Astrocyte (in vitro differentiated cells and primary cell): Measurements from ENCODE around the gene EXOC6B. TPM values are rescaled to one million over a fixed set of nuclear protein-coding genes. Genes with fewer than 3 reads are reported as not detected.

Source experiments
- DNase-seq: peaks from one replicate; pipeline ENCODE4 v3.0.0-alpha.2; 2010; ENCODE audit warnings: low read depth
- FAIRE-seq: peaks from 2 replicates; lab custom pipeline; 2011; peaks lifted over from hg19 to GRCh38; lab: Jason Lieb, UNC
- H2AFZ ChIP-seq: 2 replicates; pipeline ENCODE4 v1.6.0; 2012; ENCODE audit warnings: low read depth, low read length, inconsistent platforms
- H3K27ac ChIP-seq: 2 replicates; pipeline ENCODE4 v1.5.1; 2011; ENCODE audit warnings: low read depth, low read length, inconsistent platforms
- H3K27me3 ChIP-seq: 2 replicates; pipeline ENCODE4 v1.6.0; 2011; ENCODE audit warnings: low read length, inconsistent platforms; ENCODE audit not compliant: insufficient read depth
- H3K36me3 ChIP-seq: 2 replicates; pipeline ENCODE4 v1.5.1; 2011; ENCODE audit warnings: low read length, inconsistent platforms; ENCODE audit not compliant: insufficient read depth
- H3K4me1 ChIP-seq: 2 replicates; pipeline ENCODE4 v1.5.1; 2011; ENCODE audit warnings: low read length, inconsistent platforms; ENCODE audit not compliant: insufficient read depth
- H3K4me2 ChIP-seq: 2 replicates; pipeline ENCODE4 v1.6.0; 2012; ENCODE audit warnings: low read length, inconsistent platforms
- H3K4me3 ChIP-seq: 2 replicates; pipeline ENCODE4 v1.5.1; 2011; ENCODE audit warnings: low read depth, mild to moderate bottlenecking, low read length, inconsistent platforms; ENCODE audit not compliant: insufficient read depth
- H3K79me2 ChIP-seq: 2 replicates; pipeline ENCODE4 v1.6.0; 2012; ENCODE audit warnings: mild to moderate bottlenecking, low read length, inconsistent platforms; ENCODE audit not compliant: insufficient read depth
- H3K9ac ChIP-seq: 2 replicates; pipeline ENCODE4 v1.6.0; 2012; ENCODE audit warnings: mild to moderate bottlenecking, low read length, inconsistent platforms
- H3K9me3 ChIP-seq: 2 replicates; pipeline ENCODE4 v1.5.1; 2012; ENCODE audit warnings: low read depth, mild to moderate bottlenecking, low read length, inconsistent platforms; ENCODE audit not compliant: insufficient read depth
- H4K20me1 ChIP-seq: 2 replicates; pipeline ENCODE4 v1.6.0; 2012; ENCODE audit warnings: low read length, inconsistent platforms; ENCODE audit not compliant: insufficient read depth
- H3K27ac Mint-ChIP-seq: one replicate; pipeline ENCODE4 v1.8.0; 2021; ENCODE audit warnings: mild to moderate bottlenecking, mixed read lengths; ENCODE audit not compliant: unreplicated experiment
- H3K27me3 Mint-ChIP-seq: one replicate; pipeline ENCODE4 v1.8.0; 2021; ENCODE audit warnings: low read depth, mixed read lengths; ENCODE audit not compliant: unreplicated experiment
- H3K36me3 Mint-ChIP-seq: one replicate; pipeline ENCODE4 v1.8.0; 2021; ENCODE audit warnings: low read depth, mixed read lengths; ENCODE audit not compliant: unreplicated experiment
- H3K4me1 Mint-ChIP-seq: one replicate; pipeline ENCODE4 v1.8.0; 2021; ENCODE audit warnings: low read depth, mixed read lengths; ENCODE audit not compliant: unreplicated experiment
- H3K4me3 Mint-ChIP-seq: one replicate; pipeline ENCODE4 v1.8.0; 2021; ENCODE audit warnings: mild to moderate bottlenecking, moderate library complexity, mixed read lengths; ENCODE audit not compliant: unreplicated experiment
- H3K9me3 Mint-ChIP-seq: one replicate; pipeline ENCODE4 v1.8.0; 2021; ENCODE audit warnings: mild to moderate bottlenecking, mixed read lengths; ENCODE audit not compliant: unreplicated experiment
- EZH2 ChIP-seq: IDR thresholded peaks from 2 replicates; pipeline ENCODE4 v1.6.1; 2012; ENCODE audit warnings: mild to moderate bottlenecking, low read length, inconsistent platforms; ENCODE audit not compliant: insufficient read depth
- total RNA-seq: library from RNA; stranded (reverse); gene quantifications from 2 replicates; pipeline ENCODE4 v1.2.1, GENCODE V29; 2021
- TF ChIP-seq, protein P1 (sequence below): IDR thresholded peaks from 2 replicates; pipeline ENCODE4 v1.5.1; 2011; ENCODE audit warnings: low read depth, mild to moderate bottlenecking, inconsistent platforms, low read length, moderate library complexity; ENCODE audit not compliant: insufficient read depth

EXOC6B gene
- total RNA-seq, 1 donor from 2014 or later: 31.8 TPM

DNA sequence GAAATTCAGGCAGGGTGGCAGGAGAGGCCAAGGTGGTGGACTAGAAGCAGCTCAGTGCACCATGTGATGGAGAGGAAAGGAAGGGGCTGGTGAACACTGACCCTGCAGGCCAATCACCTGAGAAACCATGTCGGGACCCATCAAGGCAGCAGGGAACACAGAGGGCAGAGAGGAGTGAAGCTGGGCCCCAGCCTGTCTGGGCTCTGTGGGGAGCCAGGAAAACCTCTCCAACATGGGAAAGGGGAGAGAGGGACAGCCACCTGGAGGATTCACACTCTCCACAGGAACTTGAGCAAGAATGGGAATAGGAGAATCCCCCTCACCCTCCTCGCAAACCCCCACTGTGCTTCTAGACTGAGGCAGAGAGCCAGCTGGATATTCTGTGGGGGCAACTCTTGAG lies 592.6 kb downstream of the EXOC6B start:
- Mint-ChIP-seq H3K36me3 (no peaks in the 10 kb centered on the region), H3K9me3 (no peaks in the 10 kb centered on the region), H3K27me3 (no peaks in the 10 kb centered on the region), H3K4me3 (no peak overlapping the region), H3K4me1 (peaks cover 15% of the 10 kb centered on the region), H3K27ac (no peak overlapping the region)
- Histone ChIP-seq H3K36me3 (no peaks in the 10 kb centered on the region), H2AFZ (no peak overlapping the region), H3K27ac (no peak overlapping the region), H3K4me1 (peaks cover 11% of the 10 kb centered on the region), H3K4me3 (no peak overlapping the region), H3K4me2 (no peak overlapping the region), H3K27me3 (no peaks in the 10 kb centered on the region), H3K79me2 (no peaks in the 10 kb centered on the region), H3K9ac (no peak overlapping the region), H3K9me3 (no peaks in the 10 kb centered on the region), H4K20me1 (no peaks in the 10 kb centered on the region)
- DNase-seq (no peak), FAIRE-seq (no peak)
- TF ChIP-seq, protein P1, sequence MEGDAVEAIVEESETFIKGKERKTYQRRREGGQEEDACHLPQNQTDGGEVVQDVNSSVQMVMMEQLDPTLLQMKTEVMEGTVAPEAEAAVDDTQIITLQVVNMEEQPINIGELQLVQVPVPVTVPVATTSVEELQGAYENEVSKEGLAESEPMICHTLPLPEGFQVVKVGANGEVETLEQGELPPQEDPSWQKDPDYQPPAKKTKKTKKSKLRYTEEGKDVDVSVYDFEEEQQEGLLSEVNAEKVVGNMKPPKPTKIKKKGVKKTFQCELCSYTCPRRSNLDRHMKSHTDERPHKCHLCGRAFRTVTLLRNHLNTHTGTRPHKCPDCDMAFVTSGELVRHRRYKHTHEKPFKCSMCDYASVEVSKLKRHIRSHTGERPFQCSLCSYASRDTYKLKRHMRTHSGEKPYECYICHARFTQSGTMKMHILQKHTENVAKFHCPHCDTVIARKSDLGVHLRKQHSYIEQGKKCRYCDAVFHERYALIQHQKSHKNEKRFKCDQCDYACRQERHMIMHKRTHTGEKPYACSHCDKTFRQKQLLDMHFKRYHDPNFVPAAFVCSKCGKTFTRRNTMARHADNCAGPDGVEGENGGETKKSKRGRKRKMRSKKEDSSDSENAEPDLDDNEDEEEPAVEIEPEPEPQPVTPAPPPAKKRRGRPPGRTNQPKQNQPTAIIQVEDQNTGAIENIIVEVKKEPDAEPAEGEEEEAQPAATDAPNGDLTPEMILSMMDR: no peak
- no peak for TF ChIP-seq EZH2

DNA sequence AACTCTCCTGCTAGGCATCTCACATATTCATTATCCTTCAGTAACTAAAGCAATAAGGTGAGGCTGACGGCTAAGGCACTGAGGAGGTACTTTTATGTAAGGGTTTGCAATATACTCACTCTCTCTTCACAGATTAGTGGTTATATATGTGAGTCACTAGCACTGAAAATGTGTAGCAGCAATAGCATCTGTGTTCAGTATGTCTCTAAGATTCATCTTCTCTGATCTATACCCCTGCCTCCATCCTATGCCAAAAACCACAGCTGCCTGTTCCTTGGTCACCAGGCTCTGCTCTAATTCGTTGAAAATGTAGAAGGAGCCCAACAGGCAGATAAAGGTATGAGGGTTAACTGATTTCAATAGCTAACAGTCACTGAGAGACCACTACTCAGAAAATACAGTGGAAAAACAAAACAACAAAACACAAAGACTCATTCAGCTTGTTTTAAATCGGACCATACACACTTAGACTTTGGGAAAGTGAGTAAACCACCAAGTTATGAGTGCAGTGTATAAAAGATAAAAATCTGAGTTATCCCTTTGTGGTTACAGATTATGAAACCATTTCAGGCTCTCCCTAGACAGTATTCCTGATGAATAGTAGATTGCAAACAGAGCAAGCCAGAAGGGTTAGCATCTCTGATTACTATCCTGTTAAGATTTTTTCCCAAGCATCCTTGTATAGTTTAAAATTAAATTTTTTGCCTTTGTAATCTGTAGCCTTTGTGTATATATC lies 602.8 kb downstream of the EXOC6B start:
- Histone ChIP-seq H3K4me2 (peak overlapping the region; percentile 35), H3K4me3 (no peak overlapping the region), H3K4me1 (peaks cover 10% of the 10 kb centered on the region), H3K79me2 (no peaks in the 10 kb centered on the region), H2AFZ (no peak overlapping the region), H4K20me1 (no peaks in the 10 kb centered on the region), H3K36me3 (no peaks in the 10 kb centered on the region), H3K27me3 (no peaks in the 10 kb centered on the region), H3K9ac (no peak overlapping the region), H3K9me3 (no peaks in the 10 kb centered on the region), H3K27ac (peak overlapping the region; percentile 0)
- peaks cover 3% of the 10 kb centered on the region for H3K36me3 Mint-ChIP-seq
- H3K4me1 Mint-ChIP-seq: peaks cover 5% of the 10 kb centered on the region
- H3K27me3 Mint-ChIP-seq: no peaks in the 10 kb centered on the region
- H3K27ac Mint-ChIP-seq: peak overlapping the region; percentile 12
- FAIRE-seq (peak; percentile 85), DNase-seq (peak; percentile 93)
- TF ChIP-seq, protein P1: no peak
- no peak for TF ChIP-seq EZH2
- H3K9me3 Mint-ChIP-seq: no peaks in the 10 kb centered on the region
- no peak overlapping the region for H3K4me3 Mint-ChIP-seq

DNA sequence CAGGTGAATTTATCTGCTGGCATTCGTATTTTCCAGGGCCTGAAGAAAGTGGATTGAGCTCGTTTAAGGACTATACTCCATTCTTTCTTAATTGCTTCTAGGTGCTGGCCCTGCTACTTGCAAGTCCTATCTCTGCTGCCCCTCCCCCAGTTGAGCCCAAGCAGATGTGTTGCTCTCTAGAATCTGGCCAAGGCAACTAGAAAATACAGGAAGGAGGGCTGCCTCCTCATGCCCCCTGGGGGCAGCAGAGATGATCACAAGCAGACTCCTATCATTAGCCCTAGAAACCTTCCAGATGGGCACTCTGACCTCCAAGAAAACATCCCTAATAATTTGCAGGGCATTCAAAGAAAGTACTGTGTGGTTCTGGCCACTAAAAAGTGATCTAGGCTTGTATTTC lies 605.7 kb downstream of the EXOC6B start:
- Mint-ChIP-seq H3K27me3 (no peaks in the 10 kb centered on the region), H3K27ac (no peak overlapping the region), H3K9me3 (no peaks in the 10 kb centered on the region), H3K4me1 (peaks cover 5% of the 10 kb centered on the region), H3K36me3 (peaks cover 2% of the 10 kb centered on the region), H3K4me3 (no peak overlapping the region)
- Histone ChIP-seq H3K36me3 (no peaks in the 10 kb centered on the region), H4K20me1 (no peaks in the 10 kb centered on the region), H3K4me2 (no peak overlapping the region), H3K27me3 (no peaks in the 10 kb centered on the region), H3K4me3 (no peak overlapping the region), H3K79me2 (no peaks in the 10 kb centered on the region), H2AFZ (no peak overlapping the region), H3K9me3 (no peaks in the 10 kb centered on the region), H3K4me1 (peaks cover 10% of the 10 kb centered on the region), H3K27ac (no peak overlapping the region), H3K9ac (no peak overlapping the region)
- DNase-seq (no peak), FAIRE-seq (no peak)
- TF ChIP-seq, protein P1: peak; percentile 13
- no peak for TF ChIP-seq EZH2
